ENCODE data around the gene PCNX1. TPM values are rescaled to one million over a fixed set of nuclear protein-coding genes. Genes with fewer than 3 reads are reported as not detected.
"Not testable (repeated sequence)": the region's sequence is repeated elsewhere in the genome, so short reads cannot be mapped to it uniquely, and the experiment has no call there.

PCNX1 gene
- total RNA-seq, 1 donor = 51.0 TPM

DNA sequence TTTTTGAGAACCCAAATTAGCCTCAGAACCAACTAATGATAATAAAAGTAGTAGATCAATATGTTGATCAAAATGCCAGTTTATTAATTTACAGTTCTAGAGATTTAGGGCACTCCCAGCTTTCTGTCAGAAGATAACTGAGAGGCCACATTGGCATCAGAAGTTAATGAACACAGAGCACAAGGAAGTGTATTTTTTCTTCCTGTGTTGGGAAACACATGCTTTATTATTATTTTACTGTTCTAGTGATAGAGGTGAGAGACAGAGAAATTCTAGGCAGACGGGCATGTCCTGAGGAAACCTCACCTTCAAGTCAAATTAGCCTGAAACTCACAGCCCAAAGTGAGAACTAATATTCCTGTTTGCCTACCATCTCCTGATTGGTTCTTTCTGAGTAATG is 213.7 kb downstream of the PCNX1 start:
- Histone ChIP-seq H3K79me2 (ENCODE audit: insufficient read depth, low read length) (no peaks in the 10 kb centered on the region), H3K4me1 (ENCODE audit: insufficient read depth, low read length) (peaks cover 31% of the 10 kb centered on the region), H4K20me1 (ENCODE audit: insufficient read depth, low read length) (no peaks in the 10 kb centered on the region), H3K9me3 (ENCODE audit: low read depth, low read length) (no peaks in the 10 kb centered on the region), H3K27me3 (ENCODE audit: insufficient read depth, low read length) (no peaks in the 10 kb centered on the region), H2AFZ (ENCODE audit: low read length) (no peak overlapping the region), H3K4me3 (ENCODE audit: insufficient read depth, low read length) (no peak overlapping the region), H3K4me2 (ENCODE audit: insufficient read depth, low read length) (no peak overlapping the region), H3K27ac (ENCODE audit: low read depth, low read length) (no peak overlapping the region), H3K36me3 (ENCODE audit: insufficient read depth, low read length) (no peaks in the 10 kb centered on the region)
- no peak for TF ChIP-seq CTCF (IDR thresholded peaks at IDR 0.05; ENCODE audit: extremely low read depth, low read depth, low read length)
- no peak for DNase-seq (ENCODE audit: insufficient read length, low spot score, missing footprints)

- Histone ChIP-seq H3K27me3 (ENCODE audit: insufficient read depth, low read length) (no peaks in the 10 kb centered on the region), H3K27ac (ENCODE audit: low read depth, low read length) (no peak overlapping the region), H3K4me3 (ENCODE audit: insufficient read depth, low read length) (no peak overlapping the region), H3K4me1 (ENCODE audit: insufficient read depth, low read length) (peaks cover 31% of the 10 kb centered on the region), H3K79me2 (ENCODE audit: insufficient read depth, low read length) (no peaks in the 10 kb centered on the region), H3K36me3 (ENCODE audit: insufficient read depth, low read length) (no peaks in the 10 kb centered on the region), H4K20me1 (ENCODE audit: insufficient read depth, low read length) (no peaks in the 10 kb centered on the region), H3K9me3 (ENCODE audit: low read depth, low read length) (no peaks in the 10 kb centered on the region), H2AFZ (ENCODE audit: low read length) (no peak overlapping the region), H3K4me2 (ENCODE audit: insufficient read depth, low read length) (no peak overlapping the region)
- TF ChIP-seq CTCF (IDR thresholded peaks at IDR 0.05; ENCODE audit: extremely low read depth, low read depth, low read length) = no peak
- no peak for DNase-seq (ENCODE audit: insufficient read length, low spot score, missing footprints)
These were observed 214.5 kb downstream of the PCNX1 start for GRCh38 chr14:71121711-71122110.

DNA sequence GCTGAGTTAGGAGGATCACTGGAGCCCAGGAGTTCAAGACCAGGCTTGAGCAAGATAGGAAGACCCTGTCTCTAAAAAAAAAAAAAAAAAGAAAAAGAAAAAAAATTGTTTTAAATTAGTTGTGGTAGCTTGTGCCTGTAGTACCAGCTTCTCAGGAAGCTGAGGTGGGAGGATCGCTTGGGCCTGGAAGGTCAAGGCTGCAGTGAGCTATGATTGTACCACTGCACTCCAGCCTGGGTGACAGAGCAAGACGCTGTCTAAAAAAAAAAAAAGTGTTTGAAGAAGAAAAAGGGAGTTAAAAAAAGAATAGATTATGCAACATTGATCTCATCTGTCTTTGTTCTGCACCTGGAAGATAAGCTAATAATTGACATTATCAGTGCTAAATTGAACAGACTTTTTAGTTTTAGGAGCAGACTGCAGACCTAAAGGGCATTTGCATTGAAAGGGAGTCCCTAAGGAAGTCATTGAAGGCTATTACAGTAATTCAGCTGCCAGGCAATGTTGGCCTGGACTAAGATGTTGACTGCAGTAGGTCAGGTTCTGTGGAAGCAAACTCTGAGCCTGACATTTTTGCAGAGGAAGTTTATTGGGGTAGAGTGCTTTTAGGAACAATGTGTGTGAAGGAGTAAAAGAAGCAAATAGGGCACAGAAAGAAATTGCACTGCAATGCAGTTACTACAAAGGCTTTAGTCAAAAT is 215.8 kb downstream of the PCNX1 start:
- Histone ChIP-seq H3K4me3 (ENCODE audit: insufficient read depth, low read length) (no peak overlapping the region), H3K4me2 (ENCODE audit: insufficient read depth, low read length) (no peak overlapping the region), H3K79me2 (ENCODE audit: insufficient read depth, low read length) (no peaks in the 10 kb centered on the region), H3K27me3 (ENCODE audit: insufficient read depth, low read length) (no peaks in the 10 kb centered on the region), H4K20me1 (ENCODE audit: insufficient read depth, low read length) (no peaks in the 10 kb centered on the region), H3K27ac (ENCODE audit: low read depth, low read length) (no peak overlapping the region), H2AFZ (ENCODE audit: low read length) (no peak overlapping the region), H3K4me1 (ENCODE audit: insufficient read depth, low read length) (peaks cover 25% of the 10 kb centered on the region), H3K9me3 (ENCODE audit: low read depth, low read length) (no peaks in the 10 kb centered on the region), H3K36me3 (ENCODE audit: insufficient read depth, low read length) (no peaks in the 10 kb centered on the region)
- no peak for TF ChIP-seq CTCF (IDR thresholded peaks at IDR 0.05; ENCODE audit: extremely low read depth, low read depth, low read length)
- DNase-seq (ENCODE audit: insufficient read length, low spot score, missing footprints) = no peak

GRCh38 chr14:71123579-71124135 is 216.4 kb downstream of the PCNX1 start:
- H3K36me3 ChIP-seq (ENCODE audit: insufficient read depth, low read length) = no peaks in the 10 kb centered on the region
- no peaks in the 10 kb centered on the region for H4K20me1 ChIP-seq (ENCODE audit: insufficient read depth, low read length)
- H3K27me3 ChIP-seq (ENCODE audit: insufficient read depth, low read length) = no peaks in the 10 kb centered on the region
- H3K27ac ChIP-seq (ENCODE audit: low read depth, low read length) = no peak overlapping the region
- no peak for TF ChIP-seq CTCF (IDR thresholded peaks at IDR 0.05; ENCODE audit: extremely low read depth, low read depth, low read length)
- H2AFZ ChIP-seq (ENCODE audit: low read length) = no peak overlapping the region
- H3K4me3 ChIP-seq (ENCODE audit: insufficient read depth, low read length) = no peak overlapping the region
- DNase-seq (ENCODE audit: insufficient read length, low spot score, missing footprints) = no peak
- H3K4me2 ChIP-seq (ENCODE audit: insufficient read depth, low read length) = no peak overlapping the region
- no peaks in the 10 kb centered on the region for H3K79me2 ChIP-seq (ENCODE audit: insufficient read depth, low read length)
- H3K9me3 ChIP-seq (ENCODE audit: low read depth, low read length) = no peaks in the 10 kb centered on the region
- H3K4me1 ChIP-seq (ENCODE audit: insufficient read depth, low read length) = peaks cover 19% of the 10 kb centered on the region

- Histone ChIP-seq H3K4me1 (ENCODE audit: insufficient read depth, low read length) (peaks cover 17% of the 10 kb centered on the region), H3K4me2 (ENCODE audit: insufficient read depth, low read length) (peak overlapping the region; percentile 82), H3K27ac (ENCODE audit: low read depth, low read length) (peak overlapping the region; percentile 86)
- not testable (repeated sequence) for H2AFZ ChIP-seq (ENCODE audit: low read length); DNase-seq (ENCODE audit: insufficient read length, low spot score, missing footprints); H3K4me3 ChIP-seq (ENCODE audit: insufficient read depth, low read length); H3K27me3 ChIP-seq (ENCODE audit: insufficient read depth, low read length); H3K9me3 ChIP-seq (ENCODE audit: low read depth, low read length); H4K20me1 ChIP-seq (ENCODE audit: insufficient read depth, low read length); H3K36me3 ChIP-seq (ENCODE audit: insufficient read depth, low read length); H3K79me2 ChIP-seq (ENCODE audit: insufficient read depth, low read length)
These were observed 222.6 kb downstream of the PCNX1 start for GRCh38 chr14:71129716-71130490.
